K562 (cell line): ENCODE measurements around the gene HTRA3. TPM values are rescaled to one million over a fixed set of nuclear protein-coding genes. Genes with fewer than 3 reads are reported as not detected.

ENCODE experiments used
- ATAC-seq: fragments of 200-7000 bp; cut with Tn5 transposase; 3 replicates; pipeline ENCODE4 v1.9.1; 2020; ENCODE audit warnings: moderate library complexity
- BruUV-seq: library from RNA; stranded (reverse); fragments of 400-500 nt; replicated peaks from 2 replicates; lab custom pipeline; 2021; lab: Mats Ljungman, UMichigan
- CTCF ChIA-PET: fragments of 300-600 bp; formaldehyde crosslinking; extraction: SDS; loops from one replicate; lab custom pipeline; 2021; ENCODE audit warnings: low intra/inter-chr PET ratio; lab: Yijun Ruan, JAX
- POLR2A ChIA-PET: fragments of 300-600, 350-650 bp; sonication (Branson Sonifier 250); formaldehyde crosslinking; extraction: SDS; loops from one replicate; lab custom pipeline; 2021; ENCODE audit warnings: antibody characterized with exemption, inconsistent platforms; lab: Yijun Ruan, JAX
- DNase-seq, 4 experiments: peaks; one replicate each; pipeline versions ENCODE4 v3.0.0 to v3.0.0-alpha.2; 2011 to 2018; ENCODE audit warnings: low spot score in 3 of 4, mixed read lengths in 3 of 4; ENCODE audit errors: extremely low read depth in 1 of 4
- FAIRE-seq: peaks from 2 replicates; lab custom pipeline; 2011; peaks lifted over from hg19 to GRCh38; lab: Jason Lieb, UNC
- H2AFZ ChIP-seq: 2 replicates; pipeline ENCODE4 v1.6.0; 2011; ENCODE audit warnings: low read depth, low read length, control low read depth, inconsistent platforms
- H3K27ac ChIP-seq: fragments of 200-600 bp; 3 replicates; pipeline ENCODE4 v1.8.0; 2011; ENCODE audit warnings: low read depth, mild to moderate bottlenecking, control low read depth, inconsistent platforms, low read length, moderate library complexity, mixed read lengths; ENCODE audit errors: extremely low read depth
- H3K27me3 ChIP-seq, 2 experiments: fragments of 300-600 bp in 1 of 2; 2 replicates in 1 of 2; 3 replicates in 1 of 2; pipeline versions ENCODE4 v1.6.0 to v1.8.0; 2011; ENCODE audit warnings: inconsistent platforms in 2 of 2, low read length in 2 of 2, mild to moderate bottlenecking in 1 of 2, mixed read lengths in 1 of 2, moderate library complexity in 1 of 2; ENCODE audit not compliant: control insufficient read depth in 2 of 2, insufficient read depth in 2 of 2
- H3K36me3 ChIP-seq: fragments of 300-600 bp; 3 replicates; pipeline ENCODE4 v1.8.0; 2011; ENCODE audit warnings: mild to moderate bottlenecking, low read length, inconsistent platforms; ENCODE audit not compliant: control insufficient read depth, insufficient read depth
- H3K4me1 ChIP-seq, 2 experiments: fragments of 200-600 bp in 1 of 2; replicated peaks in 1 of 2; 2 replicates in 1 of 2; 3 replicates in 1 of 2; pipeline versions ENCODE4 v1.5.1 to v1.8.0; 2011; ENCODE audit warnings: inconsistent platforms in 2 of 2, low read length in 2 of 2, mild to moderate bottlenecking in 1 of 2, mixed read lengths in 1 of 2, moderate library complexity in 1 of 2; ENCODE audit not compliant: control insufficient read depth in 2 of 2, insufficient read depth in 2 of 2
- H3K4me2 ChIP-seq: 2 replicates; pipeline ENCODE4 v1.6.1; 2011; ENCODE audit warnings: low read length, control low read depth, inconsistent platforms, mixed read lengths; ENCODE audit not compliant: insufficient read depth
- H3K4me3 ChIP-seq: fragments of 200-600 bp; sonication (generic), shearing (Covaris generic); 2 replicates; pipeline ENCODE4 v1.5.1; 2016; ENCODE audit warnings: control low read depth, inconsistent platforms
- H3K79me2 ChIP-seq: fragments of 200-600 bp; 3 replicates; pipeline ENCODE4 v1.8.0; 2011; ENCODE audit warnings: low read length, inconsistent platforms; ENCODE audit not compliant: control insufficient read depth, insufficient read depth
- H3K9ac ChIP-seq, 2 experiments: 2 replicates each; pipeline versions ENCODE4 v1.6.0 to v1.6.1; 2011; ENCODE audit warnings: low read depth in 2 of 2, low read length in 2 of 2, control low read depth in 1 of 2, inconsistent platforms in 1 of 2, mild to moderate bottlenecking in 1 of 2, mixed read lengths in 1 of 2; ENCODE audit not compliant: insufficient read depth in 1 of 2
- H3K9me1 ChIP-seq: one replicate; pipeline ENCODE4 v1.6.0; 2011; ENCODE audit warnings: inconsistent platforms, mild to moderate bottlenecking, low read length, moderate library complexity; ENCODE audit not compliant: control insufficient read depth, insufficient read depth
- H3K9me3 ChIP-seq: replicated peaks from 2 replicates; pipeline ENCODE4 v1.5.1; 2011; ENCODE audit warnings: low read depth, low read length, inconsistent platforms; ENCODE audit not compliant: control insufficient read depth, insufficient read depth
- H4K20me1 ChIP-seq: replicated peaks from 2 replicates; pipeline ENCODE4 v1.6.1; 2011; ENCODE audit warnings: low read length, inconsistent platforms, mixed read lengths; ENCODE audit not compliant: control insufficient read depth, insufficient read depth
- DACH1 ChIP-seq: fragments of 450-650 bp; IDR thresholded peaks from 2 replicates; pipeline ENCODE4 v1.6.1; 2018; ENCODE audit not compliant: partially characterized antibody
- GATA2 ChIP-seq: sonication (generic); formaldehyde crosslinking; IDR thresholded peaks from 2 replicates; pipeline ENCODE4 v1.4.0; 2020; ENCODE audit warnings: mild to moderate bottlenecking, missing genetic modification reagents
- GTF3C2 ChIP-seq: IDR thresholded peaks from 3 replicates; pipeline ENCODE4 v1.6.1; 2011; ENCODE audit warnings: borderline replicate concordance, mild to moderate bottlenecking, moderate library complexity; ENCODE audit not compliant: insufficient read length; ENCODE audit errors: extremely low read depth
- LCOR ChIP-seq: sonication (generic); formaldehyde crosslinking; IDR thresholded peaks from 2 replicates; pipeline ENCODE4 v1.8.0; 2022; ENCODE audit warnings: mild to moderate bottlenecking, missing genetic modification reagents
- POLR2AphosphoS2 ChIP-seq: IDR thresholded peaks from 2 replicates; pipeline ENCODE4 v1.6.1; 2012; ENCODE audit warnings: low read length, improper control_type of control experiment
- PYGO2 ChIP-seq: fragments of 450-650 bp; IDR thresholded peaks from 2 replicates; pipeline ENCODE4 v1.6.1; 2016; ENCODE audit warnings: mild to moderate bottlenecking, missing genetic modification characterization, moderate library complexity, missing compliant biosample characterization
- U2AF1 ChIP-seq: fragments of 200-400 bp; formaldehyde crosslinking; optimal IDR thresholded peaks from 2 replicates; pipeline ENCODE3; 2017; ENCODE audit warnings: mild to moderate bottlenecking, low read depth, low read length, moderate library complexity
- USF1 ChIP-seq: sonication (generic); formaldehyde crosslinking; IDR thresholded peaks from 2 replicates; pipeline ENCODE4 v1.9.0; 2022; ENCODE audit warnings: mild to moderate bottlenecking, missing genetic modification reagents
- ZNF551 ChIP-seq: fragments of 250-450 bp; sonication (Bioruptor Pico); IDR thresholded peaks from 2 replicates; pipeline ENCODE4 v1.5.0; 2021; ENCODE audit warnings: mild to moderate bottlenecking, moderate library complexity
- WGBS: fragments of 100-300 bp; shearing (Covaris generic); methylation state at CpG from one replicate; pipeline ENCODE4 v1.1.6; 2016; ENCODE audit warnings: low coverage, mixed read lengths; ENCODE audit not compliant: insufficient coverage; ENCODE audit errors: missing lambda C conversion rate; 5-methylcytosine and 5-hydroxymethylcytosine counted together
- in situ Hi-C: fragments of 300-500 bp; cut with MboI; formaldehyde crosslinking; loops from 4 replicates; pipeline ENCODE4 v1.15.0; 2018; ENCODE audit warnings: inconsistent platforms, mixed read lengths
- intact Hi-C: fragments of 100-400 bp; cut with micrococcal nuclease; formaldehyde crosslinking; loops from 2 replicates; pipeline ENCODE4 v1.14.2; 2022
- polyA plus RNA-seq, 8 experiments: library from polyadenylated mRNA; depleted of rRNA in 4 of 8; stranded (reverse) in 5 of 8; unstranded in 3 of 8; fragments of >200 nt; fragmentation: Nextera tagmentation in 2 of 8; fragmentation: Illumina TruSeq in 1 of 8; extraction: Ambion mirVana in 2 of 8; extraction: Trizol in 1 of 8; gene quantifications; 2 replicates each; pipeline versions ENCODE4 v1.2.1 to v1.2.3, GENCODE V29; 2011 to 2014; ENCODE audit warnings: inconsistent platforms in 1 of 8, missing spikeins in 1 of 8
- total RNA-seq, 7 experiments: library from RNA; depleted of rRNA in 6 of 7; stranded (reverse); fragments of >200 nt in 6 of 7; fragmentation: Illumina TruSeq in 2 of 7; extraction: Trizol in 2 of 7; gene quantifications; 2 replicates each; pipeline versions ENCODE4 v1.2.1 to v1.2.3, GENCODE V29; 2011 to 2021; ENCODE audit warnings: low replicate concordance in 1 of 7
- TF ChIP-seq, protein P1 (sequence below): fragments of 450-650 bp; IDR thresholded peaks from 2 replicates; pipeline ENCODE4 v1.6.1; 2016; ENCODE audit warnings: low read depth, mild to moderate bottlenecking, moderate library complexity
- TF ChIP-seq, protein P2 (sequence below), 2 experiments: IDR thresholded peaks; 2 replicates each; pipeline ENCODE4 v1.6.1; 2012; ENCODE audit warnings: improper control_type of control experiment in 2 of 2, low read depth in 2 of 2, low read length in 2 of 2, borderline replicate concordance in 1 of 2
- TF ChIP-seq, protein P3 (sequence below): sonication (generic); formaldehyde crosslinking; IDR thresholded peaks from 2 replicates; pipeline ENCODE4 v1.8.1; 2023; ENCODE audit warnings: mild to moderate bottlenecking, missing genetic modification reagents

Gene HTRA3
- total and polyA plus RNA-seq, 9 of the 15 experiments (the other 6 are each of a cell fraction or from before 2014, with no cell fraction given): 0.04 TPM; not detected in 8

DNA sequence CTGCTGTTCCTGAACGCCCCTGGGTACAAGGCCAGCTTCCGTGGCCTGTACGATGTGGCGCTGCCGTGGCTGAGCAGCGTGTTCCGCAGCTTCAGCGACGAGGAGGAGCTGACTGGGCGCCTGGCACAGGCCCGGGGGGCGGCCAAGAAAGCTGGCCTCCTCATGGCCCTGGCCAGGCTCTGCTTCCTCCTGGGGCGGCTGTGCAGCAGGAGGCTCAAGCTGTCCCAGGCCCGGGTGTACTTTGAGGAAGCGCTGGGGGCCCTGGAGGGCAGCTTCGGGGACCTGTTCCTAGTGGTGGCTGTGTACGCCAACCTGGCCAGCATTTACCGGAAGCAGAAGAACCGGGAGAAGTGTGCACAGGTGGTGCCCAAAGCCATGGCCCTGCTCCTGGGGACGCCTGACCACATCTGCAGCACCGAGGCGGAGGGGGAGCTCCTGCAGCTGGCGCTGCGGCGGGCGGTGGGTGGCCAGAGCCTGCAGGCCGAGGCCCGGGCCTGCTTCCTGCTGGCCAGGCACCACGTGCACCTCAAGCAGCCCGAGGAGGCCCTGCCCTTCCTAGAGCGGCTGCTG is 42.3 kb upstream of the HTRA3 start:
- Histone ChIP-seq H3K4me1 (peaks cover 0 to 19% of the 10 kb centered on the region in 2 experiments; a peak in 3 of 5 replicates), H3K27ac (no peak overlapping the region), H3K9me1 (peaks cover 2% of the 10 kb centered on the region), H3K27me3 (peaks cover 0 to 23% of the 10 kb centered on the region in 2 experiments; a peak in 1 of 5 replicates), H3K4me3 (no peak overlapping the region), H3K9ac (no peak overlapping the region; a peak in 1 of 4 replicates), H3K36me3 (no peaks in the 10 kb centered on the region), H2AFZ (no peak overlapping the region), H3K4me2 (no peak overlapping the region), H4K20me1 (peaks cover 4% of the 10 kb centered on the region; the same call in 1 of the 2 replicates), H3K9me3 (no peaks in the 10 kb centered on the region), H3K79me2 (no peaks in the 10 kb centered on the region)
- DNase-seq: no peak
- no peak for ATAC-seq
- intact Hi-C loops: no loop called here
- 49% methylated on average over 25 of the region's 31 CpGs for WGBS
- ChIA-PET CTCF (no interaction called here), POLR2A (interaction anchor here (0.8 to 0.9 kb wide), 2 partner anchors 9 to 26 kb away, joined by 3 to 4 read pairs; no protein-coding TSS in a partner anchor)
- in situ Hi-C loops: no loop called here
- BruUV-seq: no TSS peak
- FAIRE-seq: no peak
- TF ChIP-seq GATA2 (no peak), GTF3C2 (no peak), LCOR (CRISPR knock-in tag) (no peak), USF1 (CRISPR knock-in tag) (no peak), DACH1 (no peak), ZNF551 (CRISPR knock-in tag) (no peak), PYGO2 (tag) (no peak), POLR2AphosphoS2 (no peak), U2AF1 (no peak)
- TF ChIP-seq, protein P1, sequence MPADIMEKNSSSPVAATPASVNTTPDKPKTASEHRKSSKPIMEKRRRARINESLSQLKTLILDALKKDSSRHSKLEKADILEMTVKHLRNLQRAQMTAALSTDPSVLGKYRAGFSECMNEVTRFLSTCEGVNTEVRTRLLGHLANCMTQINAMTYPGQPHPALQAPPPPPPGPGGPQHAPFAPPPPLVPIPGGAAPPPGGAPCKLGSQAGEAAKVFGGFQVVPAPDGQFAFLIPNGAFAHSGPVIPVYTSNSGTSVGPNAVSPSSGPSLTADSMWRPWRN: no peak
- TF ChIP-seq, protein P2, sequence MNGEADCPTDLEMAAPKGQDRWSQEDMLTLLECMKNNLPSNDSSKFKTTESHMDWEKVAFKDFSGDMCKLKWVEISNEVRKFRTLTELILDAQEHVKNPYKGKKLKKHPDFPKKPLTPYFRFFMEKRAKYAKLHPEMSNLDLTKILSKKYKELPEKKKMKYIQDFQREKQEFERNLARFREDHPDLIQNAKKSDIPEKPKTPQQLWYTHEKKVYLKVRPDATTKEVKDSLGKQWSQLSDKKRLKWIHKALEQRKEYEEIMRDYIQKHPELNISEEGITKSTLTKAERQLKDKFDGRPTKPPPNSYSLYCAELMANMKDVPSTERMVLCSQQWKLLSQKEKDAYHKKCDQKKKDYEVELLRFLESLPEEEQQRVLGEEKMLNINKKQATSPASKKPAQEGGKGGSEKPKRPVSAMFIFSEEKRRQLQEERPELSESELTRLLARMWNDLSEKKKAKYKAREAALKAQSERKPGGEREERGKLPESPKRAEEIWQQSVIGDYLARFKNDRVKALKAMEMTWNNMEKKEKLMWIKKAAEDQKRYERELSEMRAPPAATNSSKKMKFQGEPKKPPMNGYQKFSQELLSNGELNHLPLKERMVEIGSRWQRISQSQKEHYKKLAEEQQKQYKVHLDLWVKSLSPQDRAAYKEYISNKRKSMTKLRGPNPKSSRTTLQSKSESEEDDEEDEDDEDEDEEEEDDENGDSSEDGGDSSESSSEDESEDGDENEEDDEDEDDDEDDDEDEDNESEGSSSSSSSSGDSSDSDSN (IDR thresholded peaks at IDR 0.05; ENCODE audit: borderline replicate concordance in 1 of 2, low read depth in 2 of 2, low read length in 2 of 2): no peak
- TF ChIP-seq, protein P3, sequence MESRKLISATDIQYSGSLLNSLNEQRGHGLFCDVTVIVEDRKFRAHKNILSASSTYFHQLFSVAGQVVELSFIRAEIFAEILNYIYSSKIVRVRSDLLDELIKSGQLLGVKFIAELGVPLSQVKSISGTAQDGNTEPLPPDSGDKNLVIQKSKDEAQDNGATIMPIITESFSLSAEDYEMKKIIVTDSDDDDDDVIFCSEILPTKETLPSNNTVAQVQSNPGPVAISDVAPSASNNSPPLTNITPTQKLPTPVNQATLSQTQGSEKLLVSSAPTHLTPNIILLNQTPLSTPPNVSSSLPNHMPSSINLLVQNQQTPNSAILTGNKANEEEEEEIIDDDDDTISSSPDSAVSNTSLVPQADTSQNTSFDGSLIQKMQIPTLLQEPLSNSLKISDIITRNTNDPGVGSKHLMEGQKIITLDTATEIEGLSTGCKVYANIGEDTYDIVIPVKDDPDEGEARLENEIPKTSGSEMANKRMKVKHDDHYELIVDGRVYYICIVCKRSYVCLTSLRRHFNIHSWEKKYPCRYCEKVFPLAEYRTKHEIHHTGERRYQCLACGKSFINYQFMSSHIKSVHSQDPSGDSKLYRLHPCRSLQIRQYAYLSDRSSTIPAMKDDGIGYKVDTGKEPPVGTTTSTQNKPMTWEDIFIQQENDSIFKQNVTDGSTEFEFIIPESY (CRISPR knock-in tag): no peak
